GM23338 (cell line): ENCODE data around the gene GP1BB. TPM values are rescaled to one million over a fixed set of nuclear protein-coding genes. Genes with fewer than 3 reads are reported as not detected.
"Not testable (repeated sequence)": the region's sequence is repeated elsewhere in the genome, so short reads cannot be mapped to it uniquely, and the experiment has no call there.

Source experiments
- ATAC-seq: fragments of 200-7000 bp; cut with Tn5 transposase; 3 replicates; pipeline ENCODE4 v1.9.1; 2020
- DNase-seq: peaks from one replicate; pipeline ENCODE4 v3.0.0-alpha.2; 2015; ENCODE audit warnings: low spot score
- H2AFZ ChIP-seq: fragments of 200-600 bp; sonication (generic); 2 replicates; pipeline ENCODE4 v1.8.0; 2016; ENCODE audit warnings: antibody characterized with exemption, mild to moderate bottlenecking, moderate library complexity
- H3F3A ChIP-seq: fragments of 200-600 bp; sonication (generic); replicated peaks from 2 replicates; pipeline ENCODE4 v1.8.0; 2017; ENCODE audit warnings: antibody characterized with exemption, mixed run types, low read depth
- H3K27ac ChIP-seq: fragments of 200-600 bp; sonication (generic); 2 replicates; pipeline ENCODE4 v1.6.1; 2016; ENCODE audit warnings: low read depth
- H3K27me3 ChIP-seq: fragments of 200-600 bp; sonication (generic); 2 replicates; pipeline ENCODE4 v1.8.0; 2016; ENCODE audit warnings: mild to moderate bottlenecking, mixed run types, moderate library complexity; ENCODE audit not compliant: insufficient read depth
- H3K36me3 ChIP-seq: fragments of 200-600 bp; sonication (generic); 2 replicates; pipeline ENCODE4 v1.8.0; 2016; ENCODE audit warnings: mild to moderate bottlenecking; ENCODE audit not compliant: insufficient read depth
- H3K4me1 ChIP-seq: fragments of 200-600 bp; sonication (generic); 2 replicates; pipeline ENCODE4 v1.8.0; 2016; ENCODE audit warnings: mild to moderate bottlenecking, moderate library complexity; ENCODE audit not compliant: insufficient read depth
- H3K4me2 ChIP-seq: fragments of 200-600 bp; sonication (generic); 2 replicates; pipeline ENCODE4 v1.7.1; 2017; ENCODE audit warnings: mixed run types
- H3K4me3 ChIP-seq: fragments of 200-600 bp; sonication (generic); 2 replicates; pipeline ENCODE4 v1.6.1; 2016; ENCODE audit warnings: mixed run types
- H3K79me2 ChIP-seq: fragments of 200-600 bp; sonication (generic); replicated peaks from 2 replicates; pipeline ENCODE4 v1.8.0; 2017; ENCODE audit warnings: mild to moderate bottlenecking; ENCODE audit not compliant: insufficient read depth
- H3K9me2 ChIP-seq: fragments of 200-600 bp; sonication (generic); 2 replicates; pipeline ENCODE4 v1.8.0; 2017; ENCODE audit not compliant: insufficient read depth
- H4K20me1 ChIP-seq: fragments of 200-600 bp; sonication (generic); replicated peaks from 2 replicates; pipeline ENCODE4 v1.8.0; 2017; ENCODE audit warnings: mild to moderate bottlenecking; ENCODE audit not compliant: insufficient read depth
- H3K27ac Mint-ChIP-seq: 2 replicates; pipeline ENCODE4 v1.8.0; 2020; ENCODE audit warnings: inconsistent platforms, mild to moderate bottlenecking, moderate library complexity, mixed read lengths
- H3K27me3 Mint-ChIP-seq: 3 replicates; pipeline ENCODE4 v1.8.0; 2022; ENCODE audit warnings: low read depth, mild to moderate bottlenecking, moderate library complexity, mixed read lengths, inconsistent platforms; ENCODE audit not compliant: insufficient read depth, poor library complexity
- H3K36me3 Mint-ChIP-seq: 3 replicates; pipeline ENCODE4 v1.8.0; 2021; ENCODE audit warnings: low read depth, mild to moderate bottlenecking, inconsistent platforms, moderate library complexity, mixed read lengths
- H3K4me1 Mint-ChIP-seq: 3 replicates; pipeline ENCODE4 v1.8.0; 2020; ENCODE audit warnings: mild to moderate bottlenecking, inconsistent platforms, mixed read lengths
- H3K4me3 Mint-ChIP-seq: 3 replicates; pipeline ENCODE4 v1.8.0; 2021; ENCODE audit warnings: moderate library complexity, mild to moderate bottlenecking, inconsistent platforms, mixed read lengths
- H3K9me3 Mint-ChIP-seq: 3 replicates; pipeline ENCODE4 v1.8.0; 2020; ENCODE audit warnings: moderate library complexity, mild to moderate bottlenecking, inconsistent platforms, mixed read lengths
- CREB1 ChIP-seq: fragments of 250-450 bp; sonication (Bioruptor Pico); IDR thresholded peaks from 2 replicates; pipeline ENCODE4 v1.5.0; 2020; ENCODE audit warnings: low read depth, mild to moderate bottlenecking, moderate library complexity
- CTCF ChIP-seq, 2 experiments: fragments of 200-600 bp in 1 of 2; sonication (generic) in 1 of 2; conservative IDR thresholded peaks; 2 replicates each; pipeline versions ENCODE4 v1.5.1 to v1.6.1; 2016 to 2017; ENCODE audit warnings: antibody characterized with exemption in 2 of 2, low read depth in 2 of 2, mild to moderate bottlenecking in 2 of 2, moderate library complexity in 1 of 2
- EZH2 ChIP-seq: fragments of 200-600 bp; sonication (generic); IDR thresholded peaks from one replicate; pipeline ENCODE4 v1.8.0; 2017; ENCODE audit warnings: antibody characterized with exemption, mild to moderate bottlenecking, low read depth; ENCODE audit not compliant: unreplicated experiment
- JUNB ChIP-seq: IDR thresholded peaks from one replicate; pipeline ENCODE4 v1.6.1; 2016; ENCODE audit warnings: antibody characterized with exemption; ENCODE audit not compliant: unreplicated experiment
- POLR2AphosphoS5 ChIP-seq: IDR thresholded peaks from 2 replicates; pipeline ENCODE4 v1.6.1; 2016; ENCODE audit warnings: antibody characterized with exemption, low read depth
- STAT1 ChIP-seq: IDR thresholded peaks from one replicate; pipeline ENCODE4 v1.6.1; 2016; ENCODE audit warnings: antibody characterized with exemption; ENCODE audit not compliant: unreplicated experiment
- ZNF114 ChIP-seq: fragments of 250-450 bp; sonication (Bioruptor Pico); IDR thresholded peaks from 2 replicates; pipeline ENCODE4 v1.5.0; 2020; ENCODE audit warnings: mild to moderate bottlenecking, moderate library complexity
- polyA plus RNA-seq: library from polyadenylated mRNA; unstranded; fragments of >200 nt; fragmentation: Nextera tagmentation; extraction: Ambion mirVana; gene quantifications from 2 replicates; pipeline ENCODE4 v1.2.1, GENCODE V29; 2016
- total RNA-seq: library from RNA; depleted of rRNA; stranded (reverse); fragments of >200 nt; shearing (Covaris generic); gene quantifications from 2 replicates; pipeline ENCODE4 v1.2.3, GENCODE V29; 2014
- TF ChIP-seq, protein P1 (sequence below): IDR thresholded peaks from one replicate; pipeline ENCODE4 v1.6.1; 2018; ENCODE audit warnings: antibody characterized with exemption; ENCODE audit not compliant: unreplicated experiment

Gene GP1BB
- total and polyA plus RNA-seq, 2 experiments from 2014 or later, result 0.53 to 1.3 TPM

- H3K9me2 ChIP-seq, result no peaks in the 10 kb centered on the region
- peaks cover 74% of the 10 kb centered on the region for H3K27me3 ChIP-seq
- Mint-ChIP-seq H3K4me1 (peaks cover 22% of the 10 kb centered on the region), H3K9me3 (peaks cover 16% of the 10 kb centered on the region), H3K27me3 (peaks cover 93% of the 10 kb centered on the region), H3K4me3 (peak overlapping the region; percentile 58), H3K36me3 (peaks cover 9% of the 10 kb centered on the region), H3K27ac (no peak overlapping the region)
- H3K79me2 ChIP-seq, result no peaks in the 10 kb centered on the region
- no peak overlapping the region for H3K27ac ChIP-seq
- ATAC-seq (no peak), DNase-seq (no peak)
- peak overlapping the region; percentile 88; the same call in 1 of the 2 replicates for H3K4me2 ChIP-seq
- H3K36me3 ChIP-seq, result no peaks in the 10 kb centered on the region
- H4K20me1 ChIP-seq, result peaks cover 7% of the 10 kb centered on the region
- H3K4me3 ChIP-seq, result peak overlapping the region; percentile 59
- TF ChIP-seq CTCF (conservative IDR thresholded peaks at IDR 0.05; ENCODE audit: low read depth in 2 of 2), result no peak
- TF ChIP-seq STAT1, result no peak
- no peak for TF ChIP-seq JUNB
- TF ChIP-seq EZH2, result no peak
- no peak for TF ChIP-seq POLR2AphosphoS5
- no peak for TF ChIP-seq ZNF114 (CRISPR knock-in tag)
- TF ChIP-seq CREB1, result no peak
- TF ChIP-seq, protein P1, sequence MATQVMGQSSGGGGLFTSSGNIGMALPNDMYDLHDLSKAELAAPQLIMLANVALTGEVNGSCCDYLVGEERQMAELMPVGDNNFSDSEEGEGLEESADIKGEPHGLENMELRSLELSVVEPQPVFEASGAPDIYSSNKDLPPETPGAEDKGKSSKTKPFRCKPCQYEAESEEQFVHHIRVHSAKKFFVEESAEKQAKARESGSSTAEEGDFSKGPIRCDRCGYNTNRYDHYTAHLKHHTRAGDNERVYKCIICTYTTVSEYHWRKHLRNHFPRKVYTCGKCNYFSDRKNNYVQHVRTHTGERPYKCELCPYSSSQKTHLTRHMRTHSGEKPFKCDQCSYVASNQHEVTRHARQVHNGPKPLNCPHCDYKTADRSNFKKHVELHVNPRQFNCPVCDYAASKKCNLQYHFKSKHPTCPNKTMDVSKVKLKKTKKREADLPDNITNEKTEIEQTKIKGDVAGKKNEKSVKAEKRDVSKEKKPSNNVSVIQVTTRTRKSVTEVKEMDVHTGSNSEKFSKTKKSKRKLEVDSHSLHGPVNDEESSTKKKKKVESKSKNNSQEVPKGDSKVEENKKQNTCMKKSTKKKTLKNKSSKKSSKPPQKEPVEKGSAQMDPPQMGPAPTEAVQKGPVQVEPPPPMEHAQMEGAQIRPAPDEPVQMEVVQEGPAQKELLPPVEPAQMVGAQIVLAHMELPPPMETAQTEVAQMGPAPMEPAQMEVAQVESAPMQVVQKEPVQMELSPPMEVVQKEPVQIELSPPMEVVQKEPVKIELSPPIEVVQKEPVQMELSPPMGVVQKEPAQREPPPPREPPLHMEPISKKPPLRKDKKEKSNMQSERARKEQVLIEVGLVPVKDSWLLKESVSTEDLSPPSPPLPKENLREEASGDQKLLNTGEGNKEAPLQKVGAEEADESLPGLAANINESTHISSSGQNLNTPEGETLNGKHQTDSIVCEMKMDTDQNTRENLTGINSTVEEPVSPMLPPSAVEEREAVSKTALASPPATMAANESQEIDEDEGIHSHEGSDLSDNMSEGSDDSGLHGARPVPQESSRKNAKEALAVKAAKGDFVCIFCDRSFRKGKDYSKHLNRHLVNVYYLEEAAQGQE, result no peak
- H2AFZ ChIP-seq, result no peak overlapping the region
- 0 out of 2 replicates have a peak, but pooled peaks cover 7% of the 10 kb centered on the region for H3F3A ChIP-seq
- H3K4me1 ChIP-seq, result peaks cover 5% of the 10 kb centered on the region; the same call in 1 of the 2 replicates
Measured at GRCh38 chr22:19724927-19725661, 1.8 kb downstream of the GP1BB start.

DNA sequence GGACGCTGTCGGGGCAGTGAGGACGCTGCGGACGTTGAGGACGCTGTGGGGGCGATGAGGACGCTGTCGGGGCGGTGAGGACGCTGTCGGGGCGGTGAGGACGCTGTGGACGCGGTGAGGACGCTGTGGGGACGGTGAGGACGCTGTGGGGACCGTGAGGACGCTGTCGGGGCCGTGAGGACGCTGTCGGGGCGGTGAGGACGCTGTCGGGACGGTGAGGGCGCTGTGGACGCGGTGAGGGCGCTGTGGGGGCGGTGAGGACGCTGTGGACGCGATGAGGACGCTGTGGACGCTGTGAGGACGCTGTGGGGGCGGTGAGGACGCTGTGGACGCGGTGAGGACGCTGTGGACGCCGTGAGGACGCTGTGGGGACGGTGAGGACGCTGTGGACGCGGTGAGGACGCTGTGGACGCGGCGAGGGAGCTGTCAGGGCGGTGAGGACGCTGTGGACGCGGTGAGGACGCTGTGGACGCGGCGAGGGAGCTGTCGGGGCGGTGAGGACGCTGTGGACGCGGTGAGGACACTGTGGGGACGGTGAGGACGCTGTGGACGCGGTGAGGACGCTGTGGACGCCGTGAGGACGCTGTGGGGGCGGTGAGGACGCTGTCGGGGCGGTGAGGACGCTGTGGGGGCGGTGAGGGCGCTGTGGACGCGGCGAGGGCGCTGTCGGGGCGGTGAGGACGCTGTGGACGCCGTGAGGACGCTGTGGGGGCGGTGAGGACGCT, 2.9 kb downstream of the GP1BB start:
- peaks cover 62% of the 10 kb centered on the region for H3K27me3 ChIP-seq
- H3K4me3 ChIP-seq, H3K36me3 Mint-ChIP-seq, H3K27ac ChIP-seq, H3K9me2 ChIP-seq, H3K4me1 ChIP-seq, ATAC-seq, H2AFZ ChIP-seq, H3K79me2 ChIP-seq, H3K4me2 ChIP-seq, H3F3A ChIP-seq, H3K4me3 Mint-ChIP-seq, H3K27ac Mint-ChIP-seq, H3K36me3 ChIP-seq, DNase-seq, H4K20me1 ChIP-seq: not testable (repeated sequence)
- H3K9me3 Mint-ChIP-seq, result peaks cover 12% of the 10 kb centered on the region
- peaks cover 87% of the 10 kb centered on the region for H3K27me3 Mint-ChIP-seq
- H3K4me1 Mint-ChIP-seq, result peaks cover 22% of the 10 kb centered on the region
